GM12891 (cell line): ENCODE measurements around the gene SUDS3.
A peak's percentile ranks its signal among the peaks of the same experiment; 100 is the strongest.

Experiments
- DNase-seq: peaks from one replicate; pipeline ENCODE4 v3.0.0; 2011; ENCODE audit warnings: low spot score; ENCODE audit not compliant: insufficient read length
- FAIRE-seq: peaks from 2 replicates; lab custom pipeline; 2011; peaks lifted over from hg19 to GRCh38; lab: Jason Lieb, UNC
- PAX5 ChIP-seq: IDR thresholded peaks from 2 replicates; pipeline ENCODE4 v1.6.1; 2011; ENCODE audit warnings: low read length, moderate library complexity, mild to moderate bottlenecking; ENCODE audit not compliant: insufficient read depth, severe bottlenecking
- POLR2A ChIP-seq: IDR thresholded peaks from 2 replicates; pipeline ENCODE4 v1.6.1; 2011; ENCODE audit warnings: low read depth, low read length, control low read depth
- POLR2AphosphoS5 ChIP-seq: IDR thresholded peaks from 2 replicates; pipeline ENCODE4 v1.6.1; 2011; ENCODE audit warnings: low read depth, low read length, control low read depth
- POU2F2 ChIP-seq: IDR thresholded peaks from 2 replicates; pipeline ENCODE4 v1.6.1; 2011; ENCODE audit warnings: low read depth, mild to moderate bottlenecking, control low read depth, low read length, moderate library complexity
- SPI1 ChIP-seq: IDR thresholded peaks from 2 replicates; pipeline ENCODE4 v1.6.1; 2011; ENCODE audit warnings: low read depth, low read length, control low read depth
- TAF1 ChIP-seq: IDR thresholded peaks from 2 replicates; pipeline ENCODE4 v1.6.1; 2011; ENCODE audit warnings: low read depth, low read length, control low read depth

Gene SUDS3

DNA sequence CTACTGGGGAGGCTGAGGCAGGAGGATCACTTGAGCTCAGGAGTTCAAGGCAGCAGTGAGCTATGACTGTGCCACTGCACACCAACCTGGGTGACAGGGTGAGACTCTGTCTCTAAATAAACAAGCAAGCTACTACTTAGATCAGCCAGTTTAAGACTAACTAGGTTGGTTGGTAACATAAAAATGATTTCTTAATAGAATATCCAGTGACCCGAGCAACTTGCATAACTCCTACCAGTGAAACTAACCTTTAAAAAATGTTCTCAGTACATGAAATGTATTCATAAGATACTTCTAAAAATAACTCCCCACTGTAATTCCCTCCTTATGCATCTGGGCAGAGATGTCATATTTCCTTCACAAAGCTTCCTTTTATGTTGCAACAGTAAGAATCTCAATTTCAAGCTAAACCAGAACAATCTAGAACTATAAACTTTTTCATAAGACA, 19.5 kb upstream of the SUDS3 start:
- peak; percentile 47 for FAIRE-seq
- no peak for TF ChIP-seq POU2F2
- TF ChIP-seq TAF1 = no peak
- TF ChIP-seq POLR2AphosphoS5 = no peak
- TF ChIP-seq SPI1 = no peak
- no peak for TF ChIP-seq POLR2A
- no peak for TF ChIP-seq PAX5
- DNase-seq = no peak

DNA sequence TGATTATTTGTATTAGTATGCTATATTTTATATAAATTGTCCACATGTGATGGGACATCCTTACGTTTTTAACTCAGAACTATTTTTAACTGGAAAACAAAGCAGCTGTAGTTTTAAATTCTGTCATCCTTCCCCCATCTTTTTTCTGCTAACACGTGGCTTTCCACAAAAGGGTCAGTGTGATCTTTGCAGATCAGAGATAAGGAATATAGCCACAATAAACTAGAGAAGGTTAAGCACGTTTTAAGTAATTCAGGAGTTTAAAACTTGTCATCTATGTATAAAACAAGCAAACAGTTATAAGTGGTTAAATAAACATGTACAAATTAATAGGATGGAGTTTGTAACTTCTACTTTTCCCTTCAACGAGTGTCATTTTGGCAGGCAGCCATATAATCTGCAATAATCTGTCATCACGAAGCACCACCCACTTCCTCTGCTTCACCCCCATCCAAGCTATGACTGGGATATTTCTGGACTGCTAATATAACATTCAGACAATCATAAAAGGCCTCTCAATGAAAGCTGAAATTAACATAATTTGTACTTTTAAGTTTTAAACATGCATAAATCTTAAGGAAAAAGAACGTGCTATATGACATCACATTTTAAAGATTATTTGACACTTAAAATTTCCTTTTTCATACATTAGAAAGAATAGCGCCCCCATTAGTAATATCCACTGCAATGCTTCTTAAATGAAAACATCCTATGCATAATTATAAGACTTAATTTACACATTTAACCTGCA, 18.9 kb upstream of the SUDS3 start:
- no peak for DNase-seq
- peak; percentile 81 for FAIRE-seq
- TF ChIP-seq SPI1 = peak; percentile 84
- no peak for TF ChIP-seq TAF1

DNA sequence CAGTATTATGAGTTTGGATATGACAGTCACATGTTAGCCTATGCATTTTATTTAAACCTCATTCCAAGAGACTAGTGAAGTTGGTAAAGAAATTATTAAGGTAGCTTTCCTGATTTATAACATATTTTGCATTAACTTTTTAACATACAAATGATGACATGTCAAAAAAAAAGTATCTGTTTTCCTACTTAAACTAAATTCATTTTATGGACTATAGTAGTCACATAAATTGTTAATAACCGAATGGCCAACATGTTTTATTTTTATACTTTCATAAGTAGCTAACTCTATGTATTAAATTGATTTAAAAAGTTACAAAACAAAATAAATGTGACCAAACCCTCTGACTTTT, 18.4 kb upstream of the SUDS3 start:
- FAIRE-seq (no peak), DNase-seq (no peak)
- no peak for TF ChIP-seq POLR2A
- no peak for TF ChIP-seq POLR2AphosphoS5
- no peak for TF ChIP-seq SPI1
- TF ChIP-seq POU2F2 = no peak
- TF ChIP-seq TAF1 = no peak
- TF ChIP-seq PAX5 = no peak

DNA sequence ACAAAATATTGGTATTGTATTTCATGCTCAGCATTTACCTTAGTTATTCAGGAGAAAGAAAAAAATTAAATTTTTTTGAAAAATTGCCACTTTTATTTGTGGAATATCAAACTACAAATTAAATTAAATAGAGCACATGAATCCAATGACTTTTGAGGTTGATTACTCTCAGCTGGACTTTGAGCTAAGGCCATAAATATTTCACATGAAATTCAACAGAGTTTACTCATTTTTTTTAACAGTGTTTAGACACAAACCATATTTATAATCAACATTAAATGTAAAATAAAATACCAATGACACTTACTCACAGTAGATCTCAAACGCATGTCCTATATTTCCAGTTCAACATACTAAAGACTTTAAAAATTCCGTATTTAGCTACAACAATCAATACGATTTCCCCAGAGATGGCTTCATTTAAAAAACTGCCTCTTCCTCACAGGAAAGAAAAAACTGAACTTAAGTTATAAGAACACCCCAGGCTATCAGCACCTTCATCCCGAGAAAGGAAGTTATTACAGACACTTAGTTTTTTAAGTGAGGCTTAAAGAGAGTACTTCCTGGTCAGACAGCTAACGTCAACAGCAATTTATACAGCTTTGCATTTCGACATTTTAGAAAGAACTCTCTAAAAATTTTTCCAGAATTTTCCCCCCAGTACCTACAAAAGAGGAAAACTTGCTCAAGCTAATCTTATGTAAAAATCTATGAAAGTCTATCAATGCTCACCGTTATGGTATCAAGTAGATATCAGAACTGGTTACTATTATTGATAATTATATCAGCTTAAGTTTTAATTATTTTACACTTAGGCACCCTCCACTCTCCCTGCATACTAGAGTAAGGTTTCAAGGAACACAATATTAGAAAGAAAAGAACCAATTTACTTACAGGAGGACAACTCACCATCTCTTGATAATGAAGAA, 17.5 kb upstream of the SUDS3 start:
- DNase-seq (no peak), FAIRE-seq (peak; percentile 63)
- TF ChIP-seq POLR2AphosphoS5 = no peak
- peak; percentile 46 for TF ChIP-seq SPI1
- no peak for TF ChIP-seq TAF1
- TF ChIP-seq POLR2A = peak; percentile 31; the same call in 1 of the 2 replicates
- no peak for TF ChIP-seq POU2F2
- no peak for TF ChIP-seq PAX5

DNA sequence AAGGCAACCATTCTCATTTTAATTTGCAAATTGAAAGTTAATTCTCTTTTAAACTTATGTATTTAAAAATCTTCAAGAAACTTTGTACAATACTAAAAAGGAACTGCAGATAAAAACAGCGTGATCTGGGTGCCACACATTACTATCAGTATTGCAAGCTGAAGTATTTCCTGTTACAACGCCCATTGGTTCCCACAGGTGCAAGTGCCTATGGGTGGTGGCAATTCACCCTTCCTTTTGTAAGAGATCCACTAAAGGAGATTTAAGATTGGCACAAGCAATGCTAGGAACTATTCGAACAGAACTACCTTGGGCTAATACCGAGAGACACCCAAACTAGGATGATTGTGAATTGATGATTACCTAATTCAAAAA, 16.8 kb upstream of the SUDS3 start:
- DNase-seq = no peak
- peak; percentile 90 for FAIRE-seq
- TF ChIP-seq SPI1 (no peak), POU2F2 (no peak), POLR2A (no peak), TAF1 (no peak), PAX5 (no peak), POLR2AphosphoS5 (no peak)

DNA sequence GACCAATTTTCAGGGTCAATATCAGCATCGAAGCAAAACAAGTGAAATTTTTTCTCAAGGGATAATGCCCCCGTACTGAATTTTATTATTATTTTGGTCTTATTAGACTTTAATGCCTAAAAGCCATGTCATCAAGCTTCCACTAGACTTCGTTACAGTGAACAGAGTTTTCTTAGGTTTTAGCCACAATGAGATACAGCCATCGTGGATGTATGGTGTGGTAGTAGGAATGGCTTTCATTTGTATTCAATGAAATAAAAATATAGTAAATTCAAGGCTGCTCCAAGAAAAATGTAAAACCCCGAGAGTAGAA, 15.3 kb upstream of the SUDS3 start:
- no peak for DNase-seq
- no peak for TF ChIP-seq POLR2A
- FAIRE-seq = no peak

DNA sequence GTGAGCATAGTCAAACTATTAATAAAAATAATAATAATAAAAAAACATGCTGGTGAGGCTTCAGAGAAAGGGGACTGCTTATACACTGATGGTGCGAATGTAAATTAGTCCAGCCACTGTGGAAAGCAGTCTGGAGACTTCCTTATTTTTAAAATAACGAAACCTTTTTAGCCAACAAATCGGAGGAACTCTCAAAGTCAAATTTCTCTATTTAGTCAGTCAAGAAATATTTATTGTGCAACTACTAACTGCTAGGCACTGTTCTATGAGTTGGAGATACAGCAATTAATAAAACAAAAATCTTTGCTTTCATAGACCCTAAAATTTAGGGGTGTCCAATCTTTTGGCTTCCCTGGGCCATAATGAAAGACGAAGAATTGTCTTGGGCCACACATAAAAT, 14.5 kb upstream of the SUDS3 start:
- no peak for DNase-seq
- no peak for FAIRE-seq
- TF ChIP-seq SPI1 = no peak

DNA sequence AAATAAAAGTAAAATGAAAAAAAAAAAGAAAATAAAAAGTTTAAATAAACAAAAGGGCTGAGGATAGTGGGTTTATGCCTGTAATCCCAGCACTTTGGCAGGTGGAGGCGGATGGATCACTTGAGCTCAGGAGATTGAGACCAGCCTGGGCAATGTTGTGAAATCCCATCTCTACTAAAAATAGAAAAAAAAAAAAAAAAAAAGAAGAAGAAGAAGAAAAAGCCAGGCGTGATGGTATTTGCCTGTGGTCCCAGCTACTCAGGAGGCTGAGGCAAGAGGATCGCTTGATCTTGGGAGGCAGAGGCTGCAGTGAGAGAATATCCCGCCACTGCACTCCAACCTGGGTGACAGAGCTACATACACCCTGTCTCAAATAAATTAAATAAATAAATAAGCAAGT, 7.5 kb upstream of the SUDS3 start:
- no peak for FAIRE-seq
- no peak for TF ChIP-seq POU2F2
- TF ChIP-seq TAF1 = no peak
- TF ChIP-seq PAX5 = no peak
- no peak for TF ChIP-seq POLR2A
- TF ChIP-seq SPI1 = no peak
- TF ChIP-seq POLR2AphosphoS5 = no peak
- DNase-seq = no peak

DNA sequence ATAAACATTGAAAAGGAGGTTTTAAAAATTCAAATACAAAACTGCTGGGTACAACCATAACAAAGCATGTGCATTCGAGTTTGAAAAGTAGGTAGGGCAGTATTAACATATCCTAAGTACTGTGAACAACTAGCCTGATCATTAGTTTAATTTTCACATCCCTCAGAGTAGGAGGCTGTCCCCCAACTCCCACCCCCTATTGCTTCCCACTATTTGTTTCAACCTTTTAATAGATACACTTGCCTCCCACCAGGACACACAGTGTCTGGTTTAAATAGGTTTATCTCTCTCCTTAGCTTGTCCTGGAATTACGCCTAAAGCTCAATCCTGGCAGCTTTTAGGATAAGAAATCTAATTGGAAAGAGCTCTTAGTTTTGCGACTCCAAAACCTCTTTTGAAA, 5.8 kb upstream of the SUDS3 start:
- FAIRE-seq = no peak
- no peak for DNase-seq
- no peak for TF ChIP-seq POLR2A
- no peak for TF ChIP-seq POU2F2
- TF ChIP-seq POLR2AphosphoS5 = no peak
- TF ChIP-seq SPI1 = no peak
- no peak for TF ChIP-seq PAX5
- no peak for TF ChIP-seq TAF1
